Activated CD8-positive, alpha-beta T cell treated with anti-CD3 and anti-CD28 coated beads, Interleukin-2, amount 10 ng/mL, durations not matched to agents 7 days and 5 days (primary cell): Measurements from ENCODE around the gene ACY1. TPM values are rescaled to one million over a fixed set of nuclear protein-coding genes. Genes with fewer than 3 reads are reported as not detected.
A peak's percentile ranks its signal among the peaks of the same experiment; 100 is the strongest.

Experiments used
- ATAC-seq: fragments of 150-1000 bp; cut with Tn5 transposase; one replicate; pipeline ENCODE4 v1.10.0; 2021; ENCODE audit warnings: moderate library complexity
- CTCF ChIA-PET: fragments of 350-600 bp; sonication (Branson Sonifier 250); formaldehyde crosslinking; loops from one replicate; lab custom pipeline; 2021; ENCODE audit warnings: antibody characterized with exemption; lab: Charles Lee
- POLR2A ChIA-PET: fragments of 350-600 bp; sonication (Branson Sonifier 250); formaldehyde crosslinking; loops from one replicate; lab custom pipeline; 2021; ENCODE audit warnings: antibody characterized with exemption; lab: Charles Lee
- DNase-seq: peaks from one replicate; pipeline ENCODE4 v3.0.0-alpha.2; 2020
- H3K27ac Mint-ChIP-seq: one replicate; pipeline ENCODE4 v1.8.0; 2021; ENCODE audit warnings: mild to moderate bottlenecking, mixed read lengths
- H3K27me3 Mint-ChIP-seq: one replicate; pipeline ENCODE4 v1.8.0; 2021; ENCODE audit warnings: low read depth, mixed read lengths
- H3K36me3 Mint-ChIP-seq: one replicate; pipeline ENCODE4 v1.8.0; 2021; ENCODE audit warnings: low read depth, mixed read lengths
- H3K4me1 Mint-ChIP-seq: one replicate; pipeline ENCODE4 v1.8.0; 2021; ENCODE audit warnings: low read depth, mixed read lengths
- H3K4me3 Mint-ChIP-seq: one replicate; pipeline ENCODE4 v1.8.0; 2021; ENCODE audit warnings: mild to moderate bottlenecking, mixed read lengths
- H3K9me3 Mint-ChIP-seq: one replicate; pipeline ENCODE4 v1.8.0; 2022; ENCODE audit warnings: mixed read lengths; ENCODE audit not compliant: insufficient read depth
- total RNA-seq, 2 experiments: library from RNA; stranded (reverse); gene quantifications; one replicate each; pipeline ENCODE4 v1.2.3, GENCODE V29; 2021

The ACY1 gene
- total RNA-seq, 2 experiments from 2014 or later, result 17.4 to 21.2 TPM

GRCh38 chr3:51941798-51942602, 41.3 kb upstream of the ACY1 start, which contains the start of the genes PARP3 and RRP9:
Gene PARP3, plus strand, starts transcription at chr3:51942363. Its CDS starts 993 bp downstream, at chr3:51943356.
Gene RRP9, minus strand, starts transcription at chr3:51941904. Its CDS starts 37 bp downstream, at chr3:51941867.
- peak within 1 kb of the TSS; percentile 81 for H3K4me3 Mint-ChIP-seq
- POLR2A ChIA-PET, result interaction anchor here (0.6 to 1.3 kb wide), 14 partner anchors 24 to 556 kb away, joined by 3 to 6 read pairs (median 3); partner anchors contain the start of genes ABHD14A, ABHD14B, ACY1 and MANF
- ATAC-seq (peak; percentile 93), DNase-seq (peak; percentile 100)
- CTCF ChIA-PET, result interaction anchor here (0.6 to 5.5 kb wide), 43 partner anchors 9 to 439 kb away, joined by 3 to 54 read pairs (median 4); partner anchors contain the start of genes ABHD14A, ABHD14B, ACY1 and DUSP7
- peak within 1 kb of the TSS; percentile 89 for H3K27ac Mint-ChIP-seq
- no peaks in the 10 kb centered on the region for H3K9me3 Mint-ChIP-seq
- H3K36me3 Mint-ChIP-seq, result peaks cover 17% of the 10 kb centered on the region
- H3K4me1 Mint-ChIP-seq, result peaks cover 54% of the 10 kb centered on the region
- H3K27me3 Mint-ChIP-seq, result no peaks in the 10 kb centered on the region

GRCh38 chr3:51942603-51943450, 40.5 kb upstream of the ACY1 start:
- Mint-ChIP-seq H3K36me3 (peaks cover 9% of the 10 kb centered on the region), H3K9me3 (no peaks in the 10 kb centered on the region), H3K27me3 (no peaks in the 10 kb centered on the region), H3K4me1 (peaks cover 47% of the 10 kb centered on the region), H3K4me3 (peak overlapping the region; percentile 81), H3K27ac (peak overlapping the region; percentile 89)
- ATAC-seq, result peak; percentile 12
- CTCF ChIA-PET, result interaction anchor here (0.9 to 5.5 kb wide), 18 partner anchors 8 to 259 kb away, joined by 3 to 54 read pairs (median 4); partner anchors contain the start of genes ABHD14A, ABHD14B, ACY1 and DUSP7
- POLR2A ChIA-PET, result interaction anchor here (0.6 to 1.3 kb wide), 10 partner anchors 24 to 557 kb away, joined by 3 to 6 read pairs (median 4); partner anchors contain the start of genes ABHD14A, ABHD14B, ACY1 and MANF
- peak; percentile 78 for DNase-seq

GRCh38 chr3:51943451-51944391, 39.6 kb upstream of the ACY1 start:
- Mint-ChIP-seq H3K27me3 (no peaks in the 10 kb centered on the region), H3K27ac (peak overlapping the region; percentile 54), H3K9me3 (no peaks in the 10 kb centered on the region), H3K4me1 (peaks cover 39% of the 10 kb centered on the region), H3K36me3 (peaks cover 6% of the 10 kb centered on the region), H3K4me3 (peak overlapping the region; percentile 81)
- DNase-seq (no peak), ATAC-seq (no peak)
- ChIA-PET POLR2A (interaction anchor here (0.8 to 1.3 kb wide), 6 partner anchors 30 to 558 kb away, joined by 3 to 6 read pairs (median 4); partner anchors contain the start of genes ABHD14A, ABHD14B, MANF and RPL29), CTCF (interaction anchor here (1.0 to 5.5 kb wide), 11 partner anchors 9 to 179 kb away, joined by 3 to 54 read pairs (median 5); partner anchors contain the start of genes ABHD14A, ABHD14B, DUSP7 and GPR62)

GRCh38 chr3:51944451-51945021, 38.8 kb upstream of the ACY1 start:
- no peaks in the 10 kb centered on the region for H3K27me3 Mint-ChIP-seq
- H3K27ac Mint-ChIP-seq, result peak overlapping the region; percentile 54
- no peak for DNase-seq
- POLR2A ChIA-PET, result no interaction called here
- peaks cover 34% of the 10 kb centered on the region for H3K4me1 Mint-ChIP-seq
- ATAC-seq, result no peak
- no peaks in the 10 kb centered on the region for H3K9me3 Mint-ChIP-seq
- H3K36me3 Mint-ChIP-seq, result peaks cover 6% of the 10 kb centered on the region
- H3K4me3 Mint-ChIP-seq, result no peak overlapping the region
- CTCF ChIA-PET, result interaction anchor here (5.5 kb wide), 1 partner anchor 30 kb away, joined by 54 read pairs; the partner anchor contains the start of genes ABHD14A and ABHD14B

GRCh38 chr3:51945031-51945840, 38.1 kb upstream of the ACY1 start:
- no peak overlapping the region for H3K4me3 Mint-ChIP-seq
- ATAC-seq (no peak), DNase-seq (no peak)
- no peaks in the 10 kb centered on the region for H3K9me3 Mint-ChIP-seq
- peaks cover 6% of the 10 kb centered on the region for H3K36me3 Mint-ChIP-seq
- ChIA-PET CTCF (interaction anchor here (5.5 kb wide), 1 partner anchor 29 kb away, joined by 54 read pairs; the partner anchor contains the start of genes ABHD14A and ABHD14B), POLR2A (no interaction called here)
- peaks cover 28% of the 10 kb centered on the region for H3K4me1 Mint-ChIP-seq
- no peak overlapping the region for H3K27ac Mint-ChIP-seq
- H3K27me3 Mint-ChIP-seq, result no peaks in the 10 kb centered on the region

GRCh38 chr3:51945926-51946705, 37.2 kb upstream of the ACY1 start:
- no peak for ATAC-seq
- DNase-seq, result no peak
- H3K36me3 Mint-ChIP-seq, result no peaks in the 10 kb centered on the region
- H3K4me1 Mint-ChIP-seq, result peaks cover 19% of the 10 kb centered on the region
- no peak overlapping the region for H3K27ac Mint-ChIP-seq
- H3K27me3 Mint-ChIP-seq, result no peaks in the 10 kb centered on the region
- ChIA-PET POLR2A (interaction anchor here (0.8 kb wide), 1 partner anchor 29 kb away, joined by 3 read pairs; the partner anchor contains the start of gene ABHD14A), CTCF (interaction anchor here (5.5 kb wide), 1 partner anchor 28 kb away, joined by 54 read pairs; the partner anchor contains the start of genes ABHD14A and ABHD14B)
- H3K4me3 Mint-ChIP-seq, result no peak overlapping the region
- no peaks in the 10 kb centered on the region for H3K9me3 Mint-ChIP-seq

GRCh38 chr3:51946796-51947195, 36.5 kb upstream of the ACY1 start:
- ChIA-PET CTCF (no interaction called here), POLR2A (interaction anchor here (0.8 kb wide), 1 partner anchor 28 kb away, joined by 3 read pairs; the partner anchor contains the start of gene ABHD14A)
- Mint-ChIP-seq H3K27me3 (no peaks in the 10 kb centered on the region), H3K36me3 (no peaks in the 10 kb centered on the region), H3K4me3 (no peak overlapping the region), H3K4me1 (peaks cover 16% of the 10 kb centered on the region), H3K27ac (no peak overlapping the region), H3K9me3 (no peaks in the 10 kb centered on the region)
- no peak for DNase-seq
- no peak for ATAC-seq

GRCh38 chr3:51947215-51947900, 36.0 kb upstream of the ACY1 start:
- no peak overlapping the region for H3K4me3 Mint-ChIP-seq
- CTCF ChIA-PET, result no interaction called here
- H3K27me3 Mint-ChIP-seq, result peaks cover 3% of the 10 kb centered on the region
- no peak for DNase-seq
- POLR2A ChIA-PET, result interaction anchor here (0.8 kb wide), 1 partner anchor 28 kb away, joined by 3 read pairs; the partner anchor contains the start of gene ABHD14A
- no peak for ATAC-seq
- peaks cover 14% of the 10 kb centered on the region for H3K4me1 Mint-ChIP-seq
- H3K36me3 Mint-ChIP-seq, result no peaks in the 10 kb centered on the region
- no peaks in the 10 kb centered on the region for H3K9me3 Mint-ChIP-seq
- no peak overlapping the region for H3K27ac Mint-ChIP-seq
